Naive thymus-derived CD4-positive, alpha-beta T cell (primary cell): Measurements from ENCODE around the gene MAG. TPM values are rescaled to one million over a fixed set of nuclear protein-coding genes. Genes with fewer than 3 reads are reported as not detected.

Experiments
- ATAC-seq: fragments of 150-1000 bp; cut with Tn5 transposase; 2 replicates; pipeline ENCODE4 v1.10.0; 2021; ENCODE audit warnings: mild to moderate bottlenecking, moderate library complexity
- CTCF ChIA-PET: fragments of 350-600 bp; sonication (Branson Sonifier 250); formaldehyde crosslinking; loops from one replicate; lab custom pipeline; 2021; ENCODE audit warnings: antibody characterized with exemption; lab: Charles Lee
- POLR2A ChIA-PET: fragments of 350-600 bp; sonication (Branson Sonifier 250); formaldehyde crosslinking; loops from one replicate; lab custom pipeline; 2021; ENCODE audit warnings: antibody characterized with exemption, inconsistent platforms; lab: Charles Lee
- DNase-seq, 9 donors: peaks; one replicate each; pipeline versions ENCODE4 v3.0.0 to v3.0.0-alpha.2; 2020 to 2022; ENCODE audit warnings: mixed read lengths in 1 of 9
- H3K27ac ChIP-seq: one replicate; pipeline ENCODE4 v1.7.0; 2013; ENCODE audit warnings: mild to moderate bottlenecking, low read depth, low read length, moderate library complexity
- H3K27me3 ChIP-seq, 2 donors: one replicate each; pipeline ENCODE4 v1.7.0; 2013; ENCODE audit warnings: low read length in 2 of 2, mild to moderate bottlenecking in 2 of 2, moderate library complexity in 2 of 2; ENCODE audit not compliant: control insufficient read depth in 2 of 2, insufficient read depth in 2 of 2
- H3K36me3 ChIP-seq, 3 experiments: 1 replicate in 2 of 3; 2 replicates in 1 of 3; pipeline ENCODE4 v1.7.0; 2013; ENCODE audit warnings: low read length in 3 of 3, mild to moderate bottlenecking in 3 of 3, moderate library complexity in 1 of 3; ENCODE audit not compliant: insufficient read depth in 3 of 3, control insufficient read depth in 2 of 3
- H3K4me1 ChIP-seq, 2 donors: one replicate each; pipeline ENCODE4 v1.7.0; 2013; ENCODE audit warnings: low read length in 2 of 2, mild to moderate bottlenecking in 2 of 2, moderate library complexity in 1 of 2; ENCODE audit not compliant: control insufficient read depth in 2 of 2, insufficient read depth in 2 of 2
- H3K4me3 ChIP-seq: 2 replicates; pipeline ENCODE4 v1.7.0; 2013; ENCODE audit warnings: mild to moderate bottlenecking, low read length
- H3K9me3 ChIP-seq, 3 experiments: 1 replicate in 2 of 3; 2 replicates in 1 of 3; pipeline ENCODE4 v1.7.0; 2013; ENCODE audit warnings: low read length in 3 of 3; ENCODE audit not compliant: control insufficient read depth in 2 of 3
- H3K27ac Mint-ChIP-seq, 9 donors: one replicate each; pipeline ENCODE4 v1.8.0; 2020 to 2022; ENCODE audit warnings: mixed read lengths in 9 of 9, mild to moderate bottlenecking in 8 of 9, moderate library complexity in 5 of 9, inconsistent platforms in 2 of 9
- H3K27me3 Mint-ChIP-seq, 5 donors: one replicate each; pipeline ENCODE4 v1.8.0; 2021 to 2022; ENCODE audit warnings: mixed read lengths in 5 of 5, mild to moderate bottlenecking in 1 of 5
- H3K36me3 Mint-ChIP-seq, 5 donors: one replicate each; pipeline ENCODE4 v1.8.0; 2020 to 2022; ENCODE audit warnings: mixed read lengths in 5 of 5, mild to moderate bottlenecking in 3 of 5, inconsistent platforms in 1 of 5
- H3K4me1 Mint-ChIP-seq, 7 donors: one replicate each; pipeline ENCODE4 v1.8.0; 2020 to 2022; ENCODE audit warnings: mixed read lengths in 7 of 7, mild to moderate bottlenecking in 3 of 7, inconsistent platforms in 1 of 7
- H3K4me3 Mint-ChIP-seq, 10 donors: one replicate each; pipeline ENCODE4 v1.8.0; 2020 to 2022; ENCODE audit warnings: mild to moderate bottlenecking in 10 of 10, mixed read lengths in 10 of 10, moderate library complexity in 6 of 10, inconsistent platforms in 2 of 10
- H3K9me3 Mint-ChIP-seq, 11 donors: one replicate each; pipeline ENCODE4 v1.8.0; 2020 to 2022; ENCODE audit warnings: mixed read lengths in 11 of 11, mild to moderate bottlenecking in 4 of 11, inconsistent platforms in 1 of 11, moderate library complexity in 1 of 11
- intact Hi-C, 2 donors: fragments of 100-400 bp; cut with micrococcal nuclease; formaldehyde crosslinking; loops; one replicate each; pipeline ENCODE4 v1.15.1; 2023
- polyA plus RNA-seq, 2 donors: library from polyadenylated mRNA; unstranded; fragments of 300-500 nt; fragmentation: Illumina TruSeq; gene quantifications; one replicate each; pipeline ENCODE4 v1.2.3, GENCODE V29; 2021
- total RNA-seq, 6 experiments: library from RNA in 5 of 6; stranded (reverse) in 5 of 6; gene quantifications; 1 replicate in 5 of 6; 2 replicates in 1 of 6; pipeline ENCODE4 v1.2.3 and lab custom pipeline; 2021 to 2026

MAG gene
- total and polyA plus RNA-seq, 7 experiments from 2014 or later = 0.29 to 0.31 TPM; not detected in 5

DNA sequence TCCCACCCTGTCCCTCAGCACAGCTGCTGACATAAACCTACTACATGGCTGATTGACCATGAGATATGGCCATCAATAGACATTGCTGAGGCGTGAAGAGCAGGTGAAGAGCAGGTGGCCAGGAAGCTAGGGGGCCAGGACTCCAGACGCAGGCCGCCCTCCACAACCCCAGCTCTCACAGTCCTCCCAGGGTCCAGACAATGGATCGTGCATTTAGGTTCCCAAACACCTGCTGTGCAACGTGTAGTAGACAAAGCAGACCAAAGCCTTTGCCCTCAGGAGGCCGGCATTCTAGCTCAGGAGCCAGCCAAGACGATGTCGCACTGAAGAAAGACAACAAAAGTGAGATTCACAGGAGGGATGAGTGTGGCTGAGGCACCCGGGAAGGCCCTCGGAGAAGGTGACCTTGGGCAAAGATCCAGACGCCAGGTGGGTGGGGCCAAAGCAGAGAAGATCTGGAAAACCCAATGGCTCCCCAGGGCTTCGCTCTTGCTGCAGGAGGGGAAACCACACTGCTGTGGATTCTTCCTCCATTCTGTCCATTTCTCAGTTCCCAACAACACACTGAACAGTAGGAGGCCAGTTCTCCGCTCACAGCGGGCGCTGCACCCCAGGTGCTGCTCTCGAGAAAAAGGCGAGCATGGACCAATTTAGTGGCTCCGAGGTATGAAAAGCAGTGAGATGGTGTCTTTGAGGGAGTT lies 57.1 kb downstream of the MAG start:
- peak in 1 of 9 donors; percentile 4 for DNase-seq
- no peak for ATAC-seq
- Mint-ChIP-seq H3K27ac (peak overlapping the region in 1 of 9 donors; percentile 68), H3K4me3 (no peak overlapping the region), H3K36me3 (no peaks in the 10 kb centered on the region), H3K9me3 (peaks cover 0 to 3% (median 0%) of the 10 kb centered on the region in 11 donors), H3K27me3 (peaks cover 0 to 7% (median 4%) of the 10 kb centered on the region in 5 donors), H3K4me1 (peaks cover 22 to 44% (median 31%) of the 10 kb centered on the region in 7 donors)
- intact Hi-C loops = loop anchor here in 1 of 2 donors (10.0 kb wide), 1 partner anchor 204 kb away; the partner anchor contains the start of gene FXYD7
- no peak overlapping the region for H3K27ac ChIP-seq
- H3K27me3 ChIP-seq = no peaks in the 10 kb centered on the region
- peaks cover 18 to 27% of the 10 kb centered on the region in 2 donors for H3K4me1 ChIP-seq
- H3K9me3 ChIP-seq = no peaks in the 10 kb centered on the region
- CTCF ChIA-PET = interaction anchor here (2.0 kb wide), 1 partner anchor 146 kb away, joined by 4 read pairs; no protein-coding TSS in a partner anchor
- H3K4me3 ChIP-seq = no peak overlapping the region
- no peaks in the 10 kb centered on the region for H3K36me3 ChIP-seq
- POLR2A ChIA-PET = no interaction called here

GRCh38 chr19:35349614-35350521 lies 57.9 kb downstream of the MAG start:
- ATAC-seq (no peak), DNase-seq (peak in 1 of 9 donors; percentile 4)
- no peaks in the 10 kb centered on the region for H3K36me3 ChIP-seq
- Mint-ChIP-seq H3K27me3 (peaks cover 0 to 7% (median 4%) of the 10 kb centered on the region in 5 donors), H3K4me1 (peaks cover 22 to 44% (median 31%) of the 10 kb centered on the region in 7 donors), H3K27ac (peak overlapping the region in 1 of 9 donors; percentile 68), H3K9me3 (peaks cover 0 to 3% (median 0%) of the 10 kb centered on the region in 11 donors), H3K4me3 (no peak overlapping the region), H3K36me3 (no peaks in the 10 kb centered on the region)
- CTCF ChIA-PET = interaction anchor here (1.4 kb wide), 1 partner anchor 113 kb away, joined by 3 read pairs; no protein-coding TSS in a partner anchor
- no peak overlapping the region for H3K4me3 ChIP-seq
- POLR2A ChIA-PET = no interaction called here
- H3K27ac ChIP-seq = no peak overlapping the region
- intact Hi-C loops = loop anchor here in 1 of 2 donors (10.0 kb wide), 1 partner anchor 205 kb away; the partner anchor contains the start of gene FXYD7
- H3K4me1 ChIP-seq = peaks cover 18 to 27% of the 10 kb centered on the region in 2 donors
- no peaks in the 10 kb centered on the region for H3K9me3 ChIP-seq
- no peaks in the 10 kb centered on the region for H3K27me3 ChIP-seq

DNA sequence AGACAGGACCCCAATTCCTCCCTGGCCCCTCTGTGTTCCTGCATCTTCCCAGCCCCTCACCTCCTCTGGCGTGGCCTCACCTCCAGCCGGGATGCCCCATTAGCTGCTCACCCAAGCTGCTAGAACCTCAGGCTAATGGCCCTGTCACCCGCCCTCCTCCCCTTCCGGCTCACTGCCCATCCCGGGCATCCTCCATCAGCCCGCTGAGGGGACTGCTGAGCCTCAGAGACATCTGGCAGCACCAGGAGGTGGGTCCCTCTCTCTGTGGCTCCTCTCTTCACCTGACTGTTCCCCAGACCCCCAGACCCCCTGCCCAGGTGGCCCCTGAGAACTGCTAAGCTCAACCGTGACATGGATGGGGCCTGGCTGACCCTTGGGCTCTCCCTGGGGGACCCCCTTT lies 58.6 kb downstream of the MAG start:
- peaks cover 22 to 42% (median 30%) of the 10 kb centered on the region in 7 donors for H3K4me1 Mint-ChIP-seq
- no peaks in the 10 kb centered on the region for H3K36me3 ChIP-seq
- H3K27ac ChIP-seq = no peak overlapping the region
- peaks cover 0 to 7% (median 0%) of the 10 kb centered on the region in 5 donors for H3K27me3 Mint-ChIP-seq
- no peak for DNase-seq
- H3K4me3 Mint-ChIP-seq = no peak overlapping the region
- intact Hi-C loops = no loop called here
- ChIA-PET POLR2A (interaction anchor here (0.6 kb wide), 1 partner anchor 69 kb away, joined by 3 read pairs; no protein-coding TSS in a partner anchor), CTCF (interaction anchor here (0.7 to 1.4 kb wide), 2 partner anchors 112 to 144 kb away, joined by 3 read pairs; no protein-coding TSS in a partner anchor)
- no peak for ATAC-seq
- H3K27me3 ChIP-seq = no peaks in the 10 kb centered on the region
- H3K27ac Mint-ChIP-seq = peak overlapping the region in 1 of 9 donors; percentile 39
- H3K4me3 ChIP-seq = no peak overlapping the region
- no peaks in the 10 kb centered on the region for H3K36me3 Mint-ChIP-seq
- H3K9me3 Mint-ChIP-seq = peaks cover 0 to 3% (median 0%) of the 10 kb centered on the region in 11 donors
- peaks cover 18 to 27% of the 10 kb centered on the region in 2 donors for H3K4me1 ChIP-seq
- no peaks in the 10 kb centered on the region for H3K9me3 ChIP-seq

GRCh38 chr19:35351411-35352176 lies 59.6 kb downstream of the MAG start:
- ChIA-PET CTCF (interaction anchor here (0.7 to 3.6 kb wide), 4 partner anchors 111 to 143 kb away, joined by 3 to 37 read pairs (median 9); no protein-coding TSS in a partner anchor), POLR2A (interaction anchor here (0.6 kb wide), 1 partner anchor 70 kb away, joined by 3 read pairs; no protein-coding TSS in a partner anchor)
- no peak overlapping the region for H3K4me3 ChIP-seq
- H3K4me1 ChIP-seq = peaks cover 14 to 19% of the 10 kb centered on the region in 2 donors
- no peaks in the 10 kb centered on the region for H3K27me3 ChIP-seq
- Mint-ChIP-seq H3K36me3 (no peaks in the 10 kb centered on the region), H3K27me3 (peaks cover 0 to 6% (median 0%) of the 10 kb centered on the region in 5 donors), H3K9me3 (peaks cover 0 to 2% (median 0%) of the 10 kb centered on the region in 11 donors), H3K27ac (no peak overlapping the region), H3K4me1 (peaks cover 16 to 32% (median 20%) of the 10 kb centered on the region in 7 donors), H3K4me3 (no peak overlapping the region)
- H3K36me3 ChIP-seq = no peaks in the 10 kb centered on the region
- intact Hi-C loops = loop anchor here (1.0 to 2.0 kb wide), 4 partner anchors 115 to 365 kb away; no protein-coding TSS in a partner anchor
- ATAC-seq (no peak), DNase-seq (no peak)
- no peaks in the 10 kb centered on the region for H3K9me3 ChIP-seq
- H3K27ac ChIP-seq = no peak overlapping the region

GRCh38 chr19:35352177-35352447 lies 60.2 kb downstream of the MAG start:
- no peak overlapping the region for H3K27ac Mint-ChIP-seq
- intact Hi-C loops = loop anchor here (1.0 to 2.0 kb wide), 4 partner anchors 116 to 365 kb away; no protein-coding TSS in a partner anchor
- no peaks in the 10 kb centered on the region for H3K9me3 ChIP-seq
- peaks cover 10 to 27% (median 15%) of the 10 kb centered on the region in 7 donors for H3K4me1 Mint-ChIP-seq
- no peaks in the 10 kb centered on the region for H3K27me3 ChIP-seq
- ChIA-PET CTCF (interaction anchor here (0.6 to 3.6 kb wide), 7 partner anchors 19 to 143 kb away, joined by 3 to 37 read pairs (median 4); no protein-coding TSS in a partner anchor), POLR2A (no interaction called here)
- H3K27ac ChIP-seq = no peak overlapping the region
- no peak overlapping the region for H3K4me3 Mint-ChIP-seq
- no peak overlapping the region for H3K4me3 ChIP-seq
- no peaks in the 10 kb centered on the region for H3K36me3 Mint-ChIP-seq
- no peak for ATAC-seq
- no peak for DNase-seq
- no peaks in the 10 kb centered on the region for H3K9me3 Mint-ChIP-seq
- H3K36me3 ChIP-seq = no peaks in the 10 kb centered on the region
- H3K4me1 ChIP-seq = peaks cover 9 to 14% of the 10 kb centered on the region in 2 donors
- H3K27me3 Mint-ChIP-seq = peaks cover 0 to 1% (median 0%) of the 10 kb centered on the region in 5 donors
